Keratinocyte (primary cell): ENCODE measurements around the gene PPIL4. TPM values are rescaled to one million over a fixed set of nuclear protein-coding genes. Genes with fewer than 3 reads are reported as not detected.

Experiments used
- DNase-seq: peaks from one replicate; pipeline ENCODE4 v3.0.0-alpha.2; 2011; ENCODE audit warnings: low read depth, missing footprints, low spot score
- FAIRE-seq: peaks from 2 replicates; lab custom pipeline; 2011; peaks lifted over from hg19 to GRCh38; lab: Jason Lieb, UNC
- H2AFZ ChIP-seq: 2 replicates; pipeline ENCODE4 v1.6.0; 2012; ENCODE audit warnings: low read length, control low read depth, inconsistent platforms; ENCODE audit not compliant: control insufficient read depth
- H3K27ac ChIP-seq: 2 replicates; pipeline ENCODE4 v1.5.1; 2011; ENCODE audit warnings: low read length; ENCODE audit not compliant: control insufficient read depth, insufficient read depth
- H3K27me3 ChIP-seq: 3 replicates; pipeline ENCODE4 v1.6.0; 2011; ENCODE audit warnings: low read length; ENCODE audit not compliant: control insufficient read depth, insufficient read depth; ENCODE audit errors: extremely low read depth
- H3K36me3 ChIP-seq, 2 experiments: 2 replicates in 1 of 2; 3 replicates in 1 of 2; pipeline ENCODE4 v1.5.1; 2011; ENCODE audit warnings: low read length in 2 of 2, mild to moderate bottlenecking in 1 of 2; ENCODE audit not compliant: control insufficient read depth in 2 of 2, insufficient read depth in 2 of 2; ENCODE audit errors: extremely low read depth in 1 of 2
- H3K4me1 ChIP-seq: 3 replicates; pipeline ENCODE4 v1.5.1; 2011; ENCODE audit warnings: low read length; ENCODE audit not compliant: control insufficient read depth, insufficient read depth; ENCODE audit errors: extremely low read depth
- H3K4me2 ChIP-seq: 3 replicates; pipeline ENCODE4 v1.6.0; 2011; ENCODE audit warnings: low read depth, low read length; ENCODE audit not compliant: control insufficient read depth, insufficient read depth; ENCODE audit errors: extremely low read depth
- H3K4me3 ChIP-seq, 3 experiments: fragments of 200-600 bp in 1 of 3; sonication (generic) in 1 of 3; 2 replicates in 2 of 3; 3 replicates in 1 of 3; pipeline ENCODE4 v1.5.1; 2011 to 2016; ENCODE audit warnings: low read length in 3 of 3, mild to moderate bottlenecking in 3 of 3, control low read depth in 2 of 3, inconsistent platforms in 1 of 3, low read depth in 1 of 3, mixed read lengths in 1 of 3, mixed run types in 1 of 3, moderate library complexity in 1 of 3; ENCODE audit not compliant: control insufficient read depth in 2 of 3, insufficient read depth in 2 of 3; ENCODE audit errors: extremely low read depth in 1 of 3
- H3K79me2 ChIP-seq: 2 replicates; pipeline ENCODE4 v1.6.0; 2012; ENCODE audit warnings: low read length; ENCODE audit not compliant: control insufficient read depth, insufficient read depth
- H3K9ac ChIP-seq: 3 replicates; pipeline ENCODE4 v1.6.0; 2011; ENCODE audit warnings: low read length; ENCODE audit not compliant: control insufficient read depth, insufficient read depth; ENCODE audit errors: extremely low read depth
- H3K9me1 ChIP-seq: 3 replicates; pipeline ENCODE4 v1.6.0; 2011; ENCODE audit warnings: low read length; ENCODE audit not compliant: control insufficient read depth, insufficient read depth; ENCODE audit errors: extremely low read depth
- H3K9me3 ChIP-seq: 2 replicates; pipeline ENCODE4 v1.5.1; 2012; ENCODE audit warnings: low read depth, low read length; ENCODE audit not compliant: control insufficient read depth
- H4K20me1 ChIP-seq: 3 replicates; pipeline ENCODE4 v1.6.0; 2011; ENCODE audit warnings: low read length; ENCODE audit not compliant: control insufficient read depth, insufficient read depth; ENCODE audit errors: extremely low read depth
- CTCF ChIP-seq, 3 experiments: IDR thresholded peaks in 1 of 3; conservative IDR thresholded peaks in 1 of 3; optimal IDR thresholded peaks in 1 of 3; 2 replicates in 2 of 3; 3 replicates in 1 of 3; pipeline versions ENCODE3 to v1.5.1; 2011; ENCODE audit warnings: low read length in 3 of 3, mild to moderate bottlenecking in 3 of 3, moderate library complexity in 2 of 3, control low read depth in 1 of 3, inconsistent platforms in 1 of 3; ENCODE audit not compliant: insufficient read depth in 2 of 3; ENCODE audit errors: extremely low read depth in 1 of 3
- EZH2 ChIP-seq: IDR thresholded peaks from one replicate; pipeline ENCODE4 v1.6.1; 2012; ENCODE audit warnings: inconsistent platforms, mild to moderate bottlenecking, low read length, moderate library complexity
- dilution Hi-C: fragments of 300-500 bp; cut with MboI; formaldehyde crosslinking; loops from one replicate; pipeline ENCODE4 v1.7.0; 2020; ENCODE audit warnings: low sequenced_read_pairs; ENCODE audit not compliant: extremely low pct_ligation_motif_present
- polyA plus RNA-seq, 5 experiments: library from polyadenylated mRNA; depleted of rRNA in 3 of 5; stranded (reverse) in 3 of 5; stranded (forward) in 1 of 5; unstranded in 1 of 5; fragments of >200 nt; gene quantifications; 1 replicate in 1 of 5; 2 replicates in 3 of 5; 3 replicates in 1 of 5; pipeline versions ENCODE4 v1.2.1 to v1.2.3, GENCODE V29; 2011 to 2012; ENCODE audit warnings: missing spikeins in 2 of 5, low read depth in 1 of 5, low replicate concordance in 1 of 5

The PPIL4 gene
- polyA plus RNA-seq, 1 donor (not counting 4 experiments of a cell fraction or from before 2014, with no cell fraction given), result 14.0 TPM

- Histone ChIP-seq H3K36me3 (peaks cover 8 to 15% of the 10 kb centered on the region in 2 experiments), H3K9ac (no peak overlapping the region), H3K9me1 (no peaks in the 10 kb centered on the region), H3K79me2 (no peaks in the 10 kb centered on the region), H3K4me3 (no peak overlapping the region), H3K27me3 (no peaks in the 10 kb centered on the region), H4K20me1 (no peaks in the 10 kb centered on the region), H3K4me1 (no peaks in the 10 kb centered on the region), H3K9me3 (no peaks in the 10 kb centered on the region), H2AFZ (no peak overlapping the region), H3K27ac (no peak overlapping the region), H3K4me2 (no peak overlapping the region)
- dilution Hi-C loops, result no loop called here
- FAIRE-seq (no peak), DNase-seq (no peak)
- TF ChIP-seq EZH2 (no peak), CTCF (optimal IDR thresholded peaks at IDR 0.05 in 1 of 3, IDR thresholded peaks at IDR 0.05 in 1 of 3, conservative IDR thresholded peaks at IDR 0.05 in 1 of 3; ENCODE audit: extremely low read depth in 1 of 3, insufficient read depth in 2 of 3, low read length in 3 of 3) (no peak)
Observed at GRCh38 chr6:149529650-149530049, 16.2 kb downstream of the PPIL4 start.

- Histone ChIP-seq H3K9me1 (no peaks in the 10 kb centered on the region), H3K9ac (no peak overlapping the region), H3K9me3 (no peaks in the 10 kb centered on the region), H4K20me1 (no peaks in the 10 kb centered on the region), H3K36me3 (peaks cover 0 to 5% of the 10 kb centered on the region in 2 experiments), H3K4me1 (no peaks in the 10 kb centered on the region), H3K4me2 (no peak overlapping the region), H2AFZ (no peak overlapping the region), H3K4me3 (no peak overlapping the region), H3K27me3 (no peaks in the 10 kb centered on the region), H3K27ac (no peak overlapping the region), H3K79me2 (no peaks in the 10 kb centered on the region)
- no peak for DNase-seq
- TF ChIP-seq CTCF (optimal IDR thresholded peaks at IDR 0.05 in 1 of 3, IDR thresholded peaks at IDR 0.05 in 1 of 3, conservative IDR thresholded peaks at IDR 0.05 in 1 of 3; ENCODE audit: extremely low read depth in 1 of 3, insufficient read depth in 2 of 3, low read length in 3 of 3) (no peak), EZH2 (no peak)
- no peak for FAIRE-seq
- dilution Hi-C loops, result loop anchor here (25.0 kb wide), 1 partner anchor 478 kb away; no protein-coding TSS in a partner anchor
Observed at GRCh38 chr6:149515494-149515893, 30.3 kb downstream of the PPIL4 start.
